ENCODE results near the gene CT45A5.
"Not testable (repeated sequence)": the region's sequence is repeated elsewhere in the genome, so short reads cannot be mapped to it uniquely, and the experiment has no call there.

The CT45A5 gene, protein sequence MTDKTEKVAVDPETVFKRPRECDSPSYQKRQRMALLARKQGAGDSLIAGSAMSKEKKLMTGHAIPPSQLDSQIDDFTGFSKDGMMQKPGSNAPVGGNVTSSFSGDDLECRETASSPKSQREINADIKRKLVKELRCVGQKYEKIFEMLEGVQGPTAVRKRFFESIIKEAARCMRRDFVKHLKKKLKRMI

DNA sequence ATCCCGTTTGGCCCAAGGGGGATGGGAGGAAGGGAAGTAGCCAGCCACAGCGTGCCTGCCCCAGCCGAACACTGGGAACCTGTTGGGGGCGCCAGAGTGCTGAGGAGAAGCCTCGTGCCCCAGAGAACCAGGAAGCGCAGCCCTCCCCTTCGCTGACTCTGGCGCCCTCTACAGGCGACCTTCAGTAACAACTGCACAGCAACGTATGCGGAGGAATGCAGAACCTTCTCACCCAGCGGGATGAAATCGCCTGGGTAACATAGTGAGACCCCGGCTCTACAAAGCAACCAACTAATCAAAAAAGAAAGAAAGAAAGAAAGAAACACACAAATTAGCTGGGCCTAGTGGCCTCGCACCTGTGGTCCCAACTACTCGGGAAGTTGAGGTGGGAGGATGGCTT lies at the start of gene CT45A5:
TSS of gene CT45A5 (minus strand) at position 101 of the 400 bp plus-strand sequence. CDS start 3,774 bp downstream, outside the sequence.
- not testable (repeated sequence) for DNase-seq

DNA sequence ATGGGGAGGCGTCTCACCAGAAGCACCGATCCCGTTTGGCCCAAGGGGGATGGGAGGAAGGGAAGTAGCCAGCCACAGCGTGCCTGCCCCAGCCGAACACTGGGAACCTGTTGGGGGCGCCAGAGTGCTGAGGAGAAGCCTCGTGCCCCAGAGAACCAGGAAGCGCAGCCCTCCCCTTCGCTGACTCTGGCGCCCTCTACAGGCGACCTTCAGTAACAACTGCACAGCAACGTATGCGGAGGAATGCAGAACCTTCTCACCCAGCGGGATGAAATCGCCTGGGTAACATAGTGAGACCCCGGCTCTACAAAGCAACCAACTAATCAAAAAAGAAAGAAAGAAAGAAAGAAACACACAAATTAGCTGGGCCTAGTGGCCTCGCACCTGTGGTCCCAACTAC lies 34.6 kb upstream of the CT45A5 start, which contains the start of gene CT45A2:
TSS of gene CT45A2 (minus strand) at position 101 of the 400 bp plus-strand sequence. CDS start 3,747 bp downstream, outside the sequence.
- DNase-seq: not testable (repeated sequence)

DNA sequence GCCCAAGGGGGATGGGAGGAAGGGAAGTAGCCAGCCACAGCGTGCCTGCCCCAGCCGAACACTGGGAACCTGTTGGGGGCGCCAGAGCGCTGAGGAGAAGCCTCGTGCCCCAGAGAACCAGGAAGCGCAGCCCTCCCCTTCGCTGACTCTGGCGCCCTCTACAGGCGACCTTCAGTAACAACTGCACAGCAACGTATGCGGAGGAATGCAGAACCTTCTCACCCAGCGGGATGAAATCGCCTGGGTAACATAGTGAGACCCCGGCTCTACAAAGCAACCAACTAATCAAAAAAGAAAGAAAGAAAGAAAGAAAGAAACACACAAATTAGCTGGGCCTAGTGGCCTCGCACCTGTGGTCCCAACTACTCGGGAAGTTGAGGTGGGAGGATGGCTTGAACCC lies 17.4 kb upstream of the CT45A5 start, which contains the start of gene CT45A6:
TSS of gene CT45A6 (minus strand) at position 101 of the 400 bp plus-strand sequence. CDS start 3,794 bp downstream, outside the sequence.
- not testable (repeated sequence) for DNase-seq

DNA sequence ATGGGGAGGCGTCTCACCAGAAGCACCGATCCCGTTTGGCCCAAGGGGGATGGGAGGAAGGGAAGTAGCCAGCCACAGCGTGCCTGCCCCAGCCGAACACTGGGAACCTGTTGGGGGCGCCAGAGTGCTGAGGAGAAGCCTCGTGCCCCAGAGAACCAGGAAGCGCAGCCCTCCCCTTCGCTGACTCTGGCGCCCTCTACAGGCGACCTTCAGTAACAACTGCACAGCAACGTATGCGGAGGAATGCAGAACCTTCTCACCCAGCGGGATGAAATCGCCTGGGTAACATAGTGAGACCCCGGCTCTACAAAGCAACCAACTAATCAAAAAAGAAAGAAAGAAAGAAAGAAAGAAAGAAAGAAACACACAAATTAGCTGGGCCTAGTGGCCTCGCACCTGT lies 17.2 kb downstream of the CT45A5 start, which contains the start of gene CT45A3:
TSS of gene CT45A3 (minus strand) at position 101 of the 400 bp plus-strand sequence. CDS start 3,747 bp downstream, outside the sequence.
- DNase-seq: not testable (repeated sequence)

DNA sequence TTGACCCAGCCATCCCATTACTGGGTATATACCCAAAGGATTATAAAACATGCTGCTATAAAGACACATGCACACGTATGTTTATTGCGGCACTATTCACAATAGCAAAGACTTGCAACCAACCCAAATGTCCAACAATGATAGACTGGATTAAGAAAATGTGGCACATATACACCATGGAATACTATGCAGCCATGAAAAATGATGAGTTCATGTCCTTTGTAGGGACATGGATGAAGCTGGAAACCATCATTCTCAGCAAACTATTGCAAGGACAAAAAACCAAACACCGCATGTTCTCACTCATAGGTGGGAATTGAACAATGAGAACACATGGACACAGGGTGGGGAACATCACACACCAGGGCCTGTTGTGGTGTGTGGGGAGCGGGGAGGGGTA lies 40.6 kb downstream of the CT45A5 start:
- not testable (repeated sequence) for DNase-seq

DNA sequence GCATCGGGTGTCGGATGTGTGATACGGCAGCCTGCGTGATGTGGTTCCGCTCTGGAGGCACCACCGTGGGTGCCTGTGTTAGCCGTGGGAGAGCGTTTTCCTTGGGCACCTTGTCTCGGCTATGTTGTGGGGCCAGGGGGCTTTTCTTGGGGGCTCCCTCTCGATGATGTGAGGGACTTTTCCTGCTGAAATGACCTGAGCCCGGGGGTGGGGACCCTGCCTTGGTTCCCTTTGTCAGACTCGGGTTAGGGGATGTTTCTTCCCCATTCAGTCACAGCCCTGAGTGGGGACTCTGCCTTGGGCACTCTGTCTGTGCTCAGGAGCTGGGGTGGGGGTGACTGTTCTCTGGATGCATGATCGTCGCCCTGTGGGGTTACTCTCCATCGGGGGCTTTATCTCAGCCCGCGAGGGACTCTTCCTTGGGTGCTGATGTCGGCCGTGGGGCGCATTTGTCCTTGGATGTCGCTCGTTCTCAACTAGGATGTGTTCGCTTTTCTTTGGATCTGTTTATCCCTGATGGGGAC lies 44.0 kb downstream of the CT45A5 start:
- DNase-seq: no peak

DNA sequence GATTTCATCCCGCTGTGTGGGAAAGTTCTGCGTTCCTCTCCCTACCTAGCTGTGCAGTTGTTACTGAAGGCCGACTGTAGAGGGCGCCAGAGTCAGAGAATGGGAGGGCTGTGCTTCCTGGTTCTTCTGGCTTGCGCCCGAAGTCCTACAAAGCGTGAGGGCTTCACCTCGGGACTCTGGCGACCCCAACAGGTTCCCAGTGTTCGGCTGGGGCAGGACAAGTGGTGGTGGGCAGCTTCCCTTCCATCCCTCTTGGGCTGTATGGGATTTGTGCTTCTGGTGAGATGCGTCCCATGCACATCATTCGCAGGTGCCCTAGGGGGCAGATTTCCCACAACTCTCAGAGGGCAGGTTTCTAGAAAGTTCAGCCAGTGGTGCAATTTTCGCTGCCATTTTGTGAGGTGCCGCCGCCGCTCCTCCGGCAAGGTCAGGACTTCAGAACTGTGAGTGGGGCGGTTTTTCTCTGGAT lies 44.6 kb downstream of the CT45A5 start:
- DNase-seq: no peak

DNA sequence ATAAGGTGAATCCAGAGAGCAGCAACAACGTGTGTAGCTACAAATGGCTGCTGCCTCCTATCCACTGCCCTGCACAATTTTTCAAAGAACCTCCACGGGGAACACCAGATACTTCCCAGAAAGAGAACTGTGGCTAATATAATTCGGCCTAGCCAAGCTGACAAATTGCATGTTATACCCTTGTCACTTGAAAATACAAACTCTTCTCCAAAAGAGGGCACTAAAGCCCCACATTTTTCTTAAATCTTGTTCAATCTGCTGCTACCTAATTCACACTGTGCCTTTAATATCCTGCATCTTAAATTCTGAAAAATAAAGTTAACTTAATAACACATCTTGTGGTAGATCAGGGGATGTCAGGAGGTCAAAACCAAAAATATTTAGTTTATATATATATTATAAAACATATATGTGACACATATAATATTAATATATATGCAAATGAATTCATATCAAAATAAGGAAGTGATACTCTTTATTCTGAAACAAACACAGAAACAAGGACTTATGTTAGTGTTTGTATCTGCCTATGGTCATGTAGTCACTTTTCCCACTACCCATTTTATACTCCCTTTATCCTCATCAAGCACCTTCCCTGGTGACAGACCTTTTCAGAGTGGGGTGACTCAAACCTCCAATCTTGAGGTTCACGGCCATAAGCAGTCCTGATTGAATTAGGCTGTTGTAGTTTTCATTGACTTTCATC lies 47.8 kb downstream of the CT45A5 start:
- DNase-seq: no peak

DNA sequence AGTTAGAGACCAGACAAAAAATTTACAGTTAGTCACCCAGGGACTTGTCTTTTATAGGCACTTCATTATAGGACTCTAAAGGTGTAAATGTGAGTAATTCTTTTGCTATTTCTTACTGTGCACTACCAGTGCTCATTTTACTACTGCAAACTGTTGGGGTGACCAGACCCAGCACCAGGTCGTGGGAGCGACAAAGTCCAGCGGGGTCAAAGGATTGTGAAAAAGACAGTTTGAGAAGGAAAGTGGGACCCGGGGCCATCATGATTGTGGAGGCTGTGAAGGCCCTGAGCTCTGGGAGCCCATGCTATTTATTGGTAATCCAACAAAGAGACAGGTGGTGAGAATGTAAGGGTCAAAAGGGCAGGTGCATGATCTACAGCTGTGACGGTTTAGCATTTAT lies 50.6 kb downstream of the CT45A5 start:
- DNase-seq: not testable (repeated sequence)

Data from NCI-H187 (cell line).